ENCODE measurements around the gene SKA1.
"Not testable (repeated sequence)": the region's sequence is repeated elsewhere in the genome, so short reads cannot be mapped to it uniquely, and the experiment has no call there.

- TF ChIP-seq CTCF, POLR2A (IDR thresholded peaks at IDR 0.05): not testable (repeated sequence)
Observed at GRCh38 chr18:50417705-50418104, 42.9 kb downstream of the SKA1 start.

Data from thyroid gland (tissue), 4 donors.